ENCODE measurements around the gene ZNF135.

Gene ZNF135

GRCh38 chr19:58047672-58048071 lies 11.4 kb upstream of the ZNF135 start:
- DNase-seq = no peak

- no peak for DNase-seq
Observed at GRCh38 chr19:58052256-58052655, 6.8 kb upstream of the ZNF135 start.

- DNase-seq = no peak
Observed at GRCh38 chr19:58053480-58054156, 5.5 kb upstream of the ZNF135 start.

- DNase-seq = no peak
Observed at GRCh38 chr19:58054901-58055874, 3.9 kb upstream of the ZNF135 start.

- no peak for DNase-seq
Observed at GRCh38 chr19:58056261-58056660, 2.8 kb upstream of the ZNF135 start.

GRCh38 chr19:58056861-58057260 lies 2.2 kb upstream of the ZNF135 start:
- DNase-seq = no peak

- DNase-seq = no peak
Observed at GRCh38 chr19:58058467-58058866, 615 bp upstream of the ZNF135 start.

GRCh38 chr19:58059671-58060078 lies 593 bp downstream of the ZNF135 start:
- peak; percentile 16 for DNase-seq

GRCh38 chr19:58060231-58060630 lies 1.1 kb downstream of the ZNF135 start:
- no peak for DNase-seq

- DNase-seq = no peak
Observed at GRCh38 chr19:58063712-58064111, 4.6 kb downstream of the ZNF135 start.

GRCh38 chr19:58067240-58067912 lies 8.3 kb downstream of the ZNF135 start:
- no peak for DNase-seq

- DNase-seq = no peak
Observed at GRCh38 chr19:58079792-58080191, 20.7 kb downstream of the ZNF135 start.

GRCh38 chr19:58083021-58083420 lies 23.9 kb downstream of the ZNF135 start:
- DNase-seq = no peak

- no peak for DNase-seq
Observed at GRCh38 chr19:58084596-58085347, 25.7 kb downstream of the ZNF135 start.

GRCh38 chr19:58085348-58085875 lies 26.3 kb downstream of the ZNF135 start:
- no peak for DNase-seq

GRCh38 chr19:58086825-58087710 lies 28.0 kb downstream of the ZNF135 start:
- DNase-seq = no peak

GRCh38 chr19:58088521-58089052 lies 29.5 kb downstream of the ZNF135 start:
- no peak for DNase-seq

- no peak for DNase-seq
Observed at GRCh38 chr19:58089846-58090245, 30.8 kb downstream of the ZNF135 start.

- no peak for DNase-seq
Observed at GRCh38 chr19:58091251-58091995, 32.3 kb downstream of the ZNF135 start.

GRCh38 chr19:58093071-58093470 lies 34.0 kb downstream of the ZNF135 start:
- DNase-seq = no peak

Data from NCI-H2171 (cell line).